Esophagus (tissue), 2 donors: Measurements from ENCODE around the gene ZCCHC24. TPM values are rescaled to one million over a fixed set of nuclear protein-coding genes. Genes with fewer than 3 reads are reported as not detected.

Experiments used
- H3K27ac ChIP-seq, 2 donors: one replicate each; pipeline ENCODE4 v1.5.1; 2013; ENCODE audit warnings: low read depth in 2 of 2, mild to moderate bottlenecking in 2 of 2, inconsistent platforms in 1 of 2, low read length in 1 of 2, moderate library complexity in 1 of 2
- H3K27me3 ChIP-seq, 2 donors: one replicate each; pipeline ENCODE4 v1.6.1; 2013; ENCODE audit warnings: low read length in 2 of 2, control low read depth in 1 of 2, mild to moderate bottlenecking in 1 of 2; ENCODE audit not compliant: insufficient read depth in 2 of 2, control insufficient read depth in 1 of 2
- H3K36me3 ChIP-seq, 2 donors: one replicate each; pipeline ENCODE4 v1.6.1; 2013; ENCODE audit warnings: low read length in 1 of 2; ENCODE audit not compliant: control insufficient read depth in 2 of 2, insufficient read depth in 2 of 2
- H3K4me1 ChIP-seq, 2 donors: one replicate each; pipeline ENCODE4 v1.6.1; 2013; ENCODE audit warnings: low read length in 1 of 2; ENCODE audit not compliant: control insufficient read depth in 2 of 2, insufficient read depth in 2 of 2
- H3K4me3 ChIP-seq, 2 donors: one replicate each; pipeline ENCODE4 v1.5.1; 2013; ENCODE audit warnings: low read length in 2 of 2, mild to moderate bottlenecking in 2 of 2, low read depth in 1 of 2, moderate library complexity in 1 of 2
- H3K9me3 ChIP-seq, 2 donors: one replicate each; pipeline ENCODE4 v1.6.1; 2013; ENCODE audit warnings: mild to moderate bottlenecking in 2 of 2, low read depth in 1 of 2, low read length in 1 of 2, moderate library complexity in 1 of 2; ENCODE audit not compliant: control insufficient read depth in 2 of 2, insufficient read depth in 1 of 2
- WGBS, 2 donors: extraction: QIAGEN DNeasy Blood & Tissue Kit; methylation state at CpG; one replicate each; pipeline ENCODE4 v1.1.7; 2013; 5-methylcytosine and 5-hydroxymethylcytosine counted together
- polyA plus RNA-seq, 2 donors: library from polyadenylated mRNA; stranded (reverse); fragments of 200-250 nt; gene quantifications; one replicate each; pipeline ENCODE4 v1.2.3, GENCODE V29; 2013
- donor health status: healthy with polysubstance abuse.
- donor health status: Bipolar disorder and iron deficiency.

The ZCCHC24 gene
- polyA plus RNA-seq, 2 donors, result 3.3 to 6.5 TPM

DNA sequence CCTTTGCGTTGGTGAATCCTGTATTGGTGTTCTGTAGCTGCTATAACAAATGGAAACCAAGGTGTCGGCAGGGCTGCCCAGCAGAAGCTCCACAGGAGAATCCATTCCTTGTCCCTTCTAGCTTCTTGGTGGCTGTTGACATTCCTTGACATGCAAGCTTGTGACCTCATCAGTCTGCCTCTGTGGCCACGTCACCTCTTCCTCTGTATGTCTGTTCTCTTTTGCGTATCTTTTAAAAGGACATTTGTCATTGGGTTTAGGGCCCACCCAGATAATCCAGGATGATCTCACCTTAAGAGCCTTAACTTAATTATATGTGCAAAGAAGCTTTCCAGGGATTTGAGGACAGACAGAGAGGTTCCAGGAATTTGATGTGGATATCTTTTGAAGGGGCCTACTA is 15.3 kb upstream of the ZCCHC24 start:
- Histone ChIP-seq H3K36me3 (no peaks in the 10 kb centered on the region), H3K4me3 (no peak overlapping the region), H3K4me1 (no peaks in the 10 kb centered on the region), H3K27ac (no peak overlapping the region), H3K9me3 (no peaks in the 10 kb centered on the region), H3K27me3 (no peaks in the 10 kb centered on the region)
- 96 to 99% methylated on average over 4 of the region's 4 CpGs for WGBS, 2 donors

GRCh38 chr10:79459243-79459642 is 13.8 kb upstream of the ZCCHC24 start:
- Histone ChIP-seq H3K9me3 (no peaks in the 10 kb centered on the region), H3K36me3 (no peaks in the 10 kb centered on the region), H3K4me1 (peaks cover 0 to 1% of the 10 kb centered on the region in 2 donors), H3K27ac (no peak overlapping the region), H3K4me3 (no peak overlapping the region), H3K27me3 (no peaks in the 10 kb centered on the region)
- 56 to 69% methylated on average over 1 of the region's 1 CpG for WGBS, 2 donors

GRCh38 chr10:79458483-79458882 is 13.1 kb upstream of the ZCCHC24 start:
- H3K27me3 ChIP-seq, result no peaks in the 10 kb centered on the region
- H3K36me3 ChIP-seq, result no peaks in the 10 kb centered on the region
- peaks cover 0 to 2% of the 10 kb centered on the region in 2 donors for H3K4me1 ChIP-seq
- no peak overlapping the region for H3K27ac ChIP-seq
- H3K9me3 ChIP-seq, result no peaks in the 10 kb centered on the region
- H3K4me3 ChIP-seq, result no peak overlapping the region
- 89 to 91% methylated on average over 4 of the region's 4 CpGs for WGBS, 2 donors

DNA sequence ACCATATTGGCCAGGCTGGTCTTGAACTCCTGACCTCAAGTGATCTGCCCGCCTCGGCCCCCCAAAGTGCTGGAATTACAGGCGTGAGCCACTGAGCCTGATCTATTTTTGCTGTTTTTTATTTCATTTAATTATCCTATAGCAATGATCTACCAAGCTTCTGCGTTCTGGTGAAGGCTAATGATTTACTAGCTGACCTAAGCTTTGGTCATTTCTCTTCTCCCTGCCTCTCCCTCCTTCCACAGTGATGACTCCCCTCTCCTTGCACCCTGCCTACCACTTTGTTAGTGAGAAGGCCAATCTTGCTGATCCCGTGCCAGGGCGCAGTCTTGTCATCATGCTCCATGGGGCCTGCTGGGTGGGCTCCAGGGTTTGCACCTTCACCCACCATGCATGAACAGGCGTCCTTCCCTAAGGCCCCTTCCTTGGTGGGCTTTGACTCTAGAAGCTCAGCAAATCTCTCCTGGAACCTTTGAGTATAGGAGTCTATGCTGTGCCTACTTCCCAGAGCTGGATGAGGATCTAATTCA is 11.9 kb upstream of the ZCCHC24 start:
- WGBS, 2 donors, result 86 to 87% methylated on average over 7 of the region's 7 CpGs
- H3K36me3 ChIP-seq, result no peaks in the 10 kb centered on the region

GRCh38 chr10:79454259-79454658 is 8.8 kb upstream of the ZCCHC24 start:
- Histone ChIP-seq H3K36me3 (no peaks in the 10 kb centered on the region), H3K27me3 (no peaks in the 10 kb centered on the region), H3K9me3 (no peaks in the 10 kb centered on the region), H3K4me3 (no peak overlapping the region), H3K4me1 (peaks cover 0 to 2% of the 10 kb centered on the region in 2 donors), H3K27ac (no peak overlapping the region)
- WGBS, 2 donors, result 29 to 37% methylated on average over 6 of the region's 6 CpGs

More for the DNA sequence above, 11.9 kb upstream of the ZCCHC24 start:
- Histone ChIP-seq H3K27ac (no peak overlapping the region), H3K27me3 (no peaks in the 10 kb centered on the region), H3K4me1 (peaks cover 0 to 2% of the 10 kb centered on the region in 2 donors), H3K9me3 (no peaks in the 10 kb centered on the region), H3K4me3 (no peak overlapping the region)

- H3K4me1 ChIP-seq, result peaks cover 0 to 2% of the 10 kb centered on the region in 2 donors
- H3K27ac ChIP-seq, result no peak overlapping the region
- 88% methylated on average over 3 of the region's 3 CpGs for WGBS, 2 donors
- no peaks in the 10 kb centered on the region for H3K9me3 ChIP-seq
- no peak overlapping the region for H3K4me3 ChIP-seq
- H3K36me3 ChIP-seq, result no peaks in the 10 kb centered on the region
- no peaks in the 10 kb centered on the region for H3K27me3 ChIP-seq
These were observed 8.0 kb upstream of the ZCCHC24 start for GRCh38 chr10:79453392-79453791.

GRCh38 chr10:79452174-79452611 is 6.8 kb upstream of the ZCCHC24 start:
- Histone ChIP-seq H3K9me3 (no peaks in the 10 kb centered on the region), H3K4me3 (no peak overlapping the region), H3K4me1 (peaks cover 0 to 2% of the 10 kb centered on the region in 2 donors), H3K36me3 (no peaks in the 10 kb centered on the region), H3K27ac (peak overlapping the region in 1 of 2 donors; percentile 7), H3K27me3 (no peaks in the 10 kb centered on the region)
- WGBS, 2 donors, result 52 to 58% methylated on average over 9 of the region's 9 CpGs

- Histone ChIP-seq H3K36me3 (no peaks in the 10 kb centered on the region), H3K9me3 (no peaks in the 10 kb centered on the region), H3K4me3 (no peak overlapping the region), H3K27me3 (no peaks in the 10 kb centered on the region), H3K4me1 (peaks cover 0 to 8% of the 10 kb centered on the region in 2 donors), H3K27ac (no peak overlapping the region)
- 94 to 96% methylated on average over 14 of the region's 14 CpGs for WGBS, 2 donors
These were observed 5.7 kb upstream of the ZCCHC24 start for GRCh38 chr10:79451046-79451699.

DNA sequence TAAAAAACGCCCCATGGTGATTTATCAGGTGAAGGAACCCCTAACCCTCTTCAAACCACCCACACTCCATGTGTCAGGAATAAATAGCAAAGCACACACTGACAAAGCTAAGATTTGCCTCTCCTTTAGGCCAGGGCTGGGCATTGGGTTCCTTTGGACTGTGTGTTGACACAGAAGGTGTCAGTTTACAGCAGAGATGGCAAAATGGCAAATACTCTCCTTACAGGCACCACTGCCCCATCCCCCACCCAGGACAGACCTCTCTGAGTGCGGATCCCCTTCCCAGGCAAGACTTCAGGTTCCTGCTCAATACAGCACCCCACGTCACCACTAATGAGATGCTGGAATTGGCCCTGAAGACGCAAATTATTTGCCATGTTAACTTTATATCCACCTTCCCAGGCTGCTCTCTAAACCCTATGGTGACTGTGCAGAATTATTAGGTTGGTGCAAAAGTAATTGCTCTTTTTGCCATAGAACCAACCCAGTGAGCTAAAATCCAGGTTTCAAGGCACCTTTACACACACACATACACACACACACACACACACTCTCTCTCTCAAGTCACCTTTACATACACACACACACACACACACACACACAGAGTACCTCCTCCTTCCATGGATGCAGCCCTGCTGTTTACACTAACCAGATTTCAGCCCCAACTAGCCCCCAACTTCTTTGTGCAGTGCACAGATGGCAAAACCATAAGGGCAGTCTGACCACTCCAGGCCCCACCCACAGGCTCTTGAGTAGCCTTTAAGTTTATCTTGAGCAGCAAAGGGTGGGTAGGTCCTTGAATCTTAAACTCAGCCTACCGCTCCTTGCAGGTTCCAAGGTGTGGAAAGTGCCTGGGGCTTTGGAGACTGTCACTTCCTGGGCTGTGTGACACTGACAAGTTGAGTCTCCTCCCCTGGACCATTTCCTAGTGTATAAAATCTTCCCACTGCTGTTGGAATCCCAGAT is 4.0 kb upstream of the ZCCHC24 start:
- Histone ChIP-seq H3K4me3 (no peak overlapping the region), H3K27ac (no peak overlapping the region), H3K9me3 (no peaks in the 10 kb centered on the region), H3K4me1 (peaks cover 0 to 8% of the 10 kb centered on the region in 2 donors), H3K36me3 (no peaks in the 10 kb centered on the region), H3K27me3 (no peaks in the 10 kb centered on the region)
- WGBS, 2 donors, result 70 to 81% methylated on average over 5 of the region's 5 CpGs
